Stimulated activated CD8-positive, alpha-beta memory T cell treated with anti-CD3 and anti-CD28 coated beads, Interleukin-4, amount 100 ng/mL, for 24 hours (primary cell): ENCODE results near the gene MEGF6.

ENCODE experiments used
- DNase-seq: peaks from one replicate; pipeline ENCODE4 v3.0.0-alpha.2; 2020; ENCODE audit warnings: low read depth

The MEGF6 gene

GRCh38 chr1:3555131-3555920, 56.0 kb downstream of the MEGF6 start:
- DNase-seq, result no peak

GRCh38 chr1:3553940-3554223, 57.4 kb downstream of the MEGF6 start:
- no peak for DNase-seq

GRCh38 chr1:3553166-3553939, 58.0 kb downstream of the MEGF6 start:
- DNase-seq, result no peak

DNA sequence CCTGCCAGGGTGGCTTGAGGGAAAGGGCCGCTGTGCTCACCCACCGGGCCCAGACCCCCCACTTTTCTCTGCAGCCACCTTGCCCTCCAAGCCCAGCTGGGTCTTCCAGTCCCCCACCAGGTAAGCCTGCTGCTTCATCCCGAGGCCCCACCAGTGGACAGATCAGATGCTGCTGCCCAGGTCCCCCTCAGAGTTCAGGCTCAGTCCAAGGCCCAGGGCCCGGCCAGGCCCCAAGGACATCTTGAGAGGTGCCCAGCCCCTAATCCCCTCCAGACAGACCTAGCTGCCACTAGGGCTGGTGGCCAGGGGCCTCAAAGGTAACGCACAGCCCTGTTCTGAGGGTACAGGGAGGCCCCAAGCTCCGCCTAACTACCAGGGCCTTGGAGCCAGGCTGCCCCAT, 58.6 kb downstream of the MEGF6 start:
- DNase-seq, result no peak

DNA sequence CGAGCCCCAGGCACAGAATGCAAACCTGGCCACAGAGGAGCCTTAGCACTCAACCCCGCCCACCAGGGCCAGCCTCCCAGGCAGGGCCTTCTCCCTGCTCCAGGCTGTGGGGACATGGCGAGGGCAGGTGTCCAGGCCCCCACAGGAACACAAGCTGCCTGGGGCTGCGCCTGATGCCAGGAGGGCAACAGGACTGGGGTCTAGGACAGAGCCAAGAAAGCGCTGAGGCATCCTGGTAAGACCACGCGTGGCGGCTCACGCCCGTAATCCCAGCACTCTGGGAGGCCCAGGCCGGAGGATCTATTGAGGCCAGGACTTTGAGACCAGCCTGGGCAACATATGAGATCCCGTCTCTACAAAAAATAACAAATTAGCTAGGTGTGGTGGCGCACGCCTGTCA, 59.1 kb downstream of the MEGF6 start:
- no peak for DNase-seq

DNA sequence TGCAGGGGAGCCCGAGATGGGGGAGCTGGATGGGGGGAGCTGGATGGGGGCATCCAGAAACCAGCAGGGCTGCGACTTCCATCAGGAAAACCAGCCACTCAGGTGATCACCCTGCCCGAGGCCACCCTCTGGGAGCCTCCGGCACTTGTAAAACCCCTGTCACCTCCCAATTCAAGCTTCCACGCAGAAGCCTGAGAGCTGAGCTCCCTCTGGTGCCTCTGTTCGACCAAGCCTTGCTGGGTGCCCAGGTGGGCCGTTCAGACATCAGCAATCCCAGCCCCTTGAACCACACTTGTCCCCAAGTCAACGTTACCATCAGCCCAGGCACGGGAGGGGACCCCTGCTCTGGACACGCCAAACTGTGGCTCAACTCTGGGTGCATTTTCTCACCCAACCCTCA, 59.6 kb downstream of the MEGF6 start:
- DNase-seq, result no peak

DNA sequence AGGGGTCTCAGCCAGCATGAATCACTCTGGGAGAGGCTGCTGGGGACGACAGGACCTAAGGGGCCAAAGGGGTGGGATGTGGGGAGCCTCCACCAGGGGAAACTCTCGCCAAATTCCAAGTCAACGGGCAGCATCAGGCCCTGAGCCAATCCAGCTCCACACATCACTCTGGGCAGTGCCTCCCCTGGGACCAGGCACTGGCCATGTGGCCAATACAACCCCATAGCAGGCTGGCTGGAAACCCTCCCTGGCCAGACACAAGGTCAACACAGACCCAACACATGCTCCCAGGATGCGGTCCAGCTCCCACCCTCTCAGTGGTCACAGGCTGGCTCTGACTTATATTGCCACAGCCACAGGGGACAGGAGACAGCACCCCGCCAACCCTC, 60.0 kb downstream of the MEGF6 start:
- DNase-seq, result no peak

- DNase-seq, result no peak
These were observed 60.6 kb downstream of the MEGF6 start for GRCh38 chr1:3550511-3551289.

DNA sequence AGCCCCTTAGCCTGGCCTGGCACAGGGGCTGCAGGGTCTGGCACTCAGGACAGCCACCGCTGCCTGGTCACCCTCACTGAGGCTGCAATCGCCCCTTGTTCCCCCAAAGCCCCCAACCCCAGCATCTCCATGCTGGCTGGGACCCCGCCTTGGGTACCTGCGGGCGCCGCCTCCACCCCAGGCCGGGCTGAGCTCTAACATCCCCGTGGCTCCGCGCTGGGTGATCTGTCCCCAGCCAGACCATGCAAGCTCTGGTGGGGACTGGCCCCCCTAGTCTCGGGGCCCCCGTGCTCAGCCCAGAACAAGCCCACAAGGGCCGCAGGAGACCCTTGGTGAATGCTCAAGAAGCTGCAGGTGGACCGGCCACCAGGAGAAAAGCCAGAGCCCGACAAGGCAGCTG, 62.4 kb downstream of the MEGF6 start:
- no peak for DNase-seq

- no peak for DNase-seq
These were observed 63.0 kb downstream of the MEGF6 start for GRCh38 chr1:3548156-3548893.

GRCh38 chr1:3547055-3548005, 64.0 kb downstream of the MEGF6 start:
- DNase-seq, result no peak

DNA sequence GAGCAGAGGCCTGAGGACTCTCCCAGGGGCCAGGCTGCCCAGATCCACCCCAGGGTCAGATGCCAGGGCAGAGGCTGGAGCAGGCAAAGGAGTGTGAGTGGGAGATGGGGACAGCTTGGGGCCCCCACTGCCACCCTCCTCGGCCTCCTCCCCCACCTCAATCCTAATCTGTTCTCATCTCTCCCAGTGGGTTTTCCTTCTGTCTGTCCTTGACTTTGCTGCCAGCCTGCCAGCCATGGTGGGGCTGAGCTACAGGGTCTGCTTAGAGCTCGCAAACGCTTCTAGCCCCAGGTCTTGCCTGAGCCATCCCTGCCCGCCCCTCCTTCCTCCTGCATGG, 65.3 kb downstream of the MEGF6 start:
- no peak for DNase-seq

DNA sequence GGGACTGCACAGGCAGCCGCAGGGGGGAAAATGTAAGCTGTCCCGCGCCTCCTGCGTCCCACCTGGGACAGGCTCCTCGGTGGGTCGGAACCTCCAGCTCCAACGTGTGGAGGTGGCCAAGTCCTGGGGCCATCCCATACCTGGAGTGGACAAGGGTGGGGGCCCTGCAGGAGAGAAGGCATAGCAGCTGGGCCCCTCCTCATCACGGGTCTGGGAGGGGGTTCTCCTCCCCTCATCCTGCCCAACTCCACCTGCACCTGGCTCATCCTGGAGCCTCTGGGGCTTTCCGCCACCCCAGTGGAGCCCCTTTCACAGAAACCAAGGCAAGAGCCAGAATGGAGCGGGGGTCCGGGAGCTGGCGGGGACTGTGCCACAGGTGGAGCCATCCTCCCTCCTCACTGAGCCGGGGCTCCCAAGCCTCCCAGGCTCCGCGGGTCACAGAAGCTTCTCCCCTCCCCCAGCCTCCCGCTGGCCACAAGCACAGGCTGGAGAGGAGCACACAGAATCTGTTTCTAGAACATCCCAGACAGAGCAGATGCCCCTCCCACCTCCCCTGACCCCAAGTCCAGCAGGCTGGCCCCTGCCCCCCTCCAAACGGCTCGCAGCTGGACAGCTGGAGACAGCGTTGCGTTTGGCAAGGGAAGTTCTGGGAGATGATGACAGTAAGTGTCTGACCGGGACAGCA, 65.8 kb downstream of the MEGF6 start:
- no peak for DNase-seq

- no peak for DNase-seq
These were observed 67.0 kb downstream of the MEGF6 start for GRCh38 chr1:3544040-3544977.

GRCh38 chr1:3543076-3544039, 68.0 kb downstream of the MEGF6 start:
- no peak for DNase-seq

GRCh38 chr1:3542676-3543075, 68.6 kb downstream of the MEGF6 start:
- DNase-seq, result no peak

DNA sequence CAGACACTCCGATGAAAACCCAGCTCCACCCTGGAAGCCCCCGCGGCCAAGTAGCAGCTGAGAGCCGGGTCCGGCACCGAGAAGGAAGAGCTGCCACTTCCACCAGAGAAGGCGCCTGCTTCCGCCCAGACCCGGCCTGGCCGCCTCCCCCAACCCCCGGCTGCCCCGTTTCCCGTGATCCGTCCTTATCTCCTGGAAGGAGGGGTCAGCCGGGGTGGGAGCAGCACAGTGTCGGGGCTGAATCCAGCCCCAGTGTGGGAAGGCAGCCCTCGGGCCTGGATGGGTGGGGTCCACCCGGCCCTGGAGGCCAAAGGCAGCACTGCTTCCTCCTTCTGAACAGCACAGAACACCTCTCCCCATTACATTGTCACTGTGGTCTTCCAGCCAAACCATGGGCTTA, 69.4 kb downstream of the MEGF6 start:
- DNase-seq, result no peak

DNA sequence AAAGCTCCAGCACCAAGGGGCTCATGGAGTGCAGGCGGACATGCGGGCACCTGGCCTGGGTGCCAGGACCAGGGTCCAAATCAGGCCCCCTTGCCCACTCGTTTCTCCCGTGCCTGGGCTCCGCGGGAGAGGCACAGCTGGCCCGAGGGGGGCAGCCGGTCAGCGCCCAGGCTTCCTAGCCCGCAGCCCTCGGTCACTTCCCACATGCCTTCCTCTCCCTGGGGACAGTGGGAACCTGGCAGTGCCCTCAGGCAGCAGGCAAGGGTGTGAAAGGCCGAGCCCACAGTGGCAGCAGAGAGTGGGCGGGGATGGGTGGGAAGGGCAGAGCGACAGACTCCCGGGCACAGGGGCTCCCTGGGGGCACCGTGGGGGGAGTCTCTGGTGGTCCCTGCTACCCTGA, 69.8 kb downstream of the MEGF6 start:
- no peak for DNase-seq
